Parathyroid adenoma (tissue), 2 donors: Measurements from ENCODE around the gene GABRG3.

Source experiments
- H2AFZ ChIP-seq: fragments of 300-600 bp; sonication (generic); one replicate; pipeline ENCODE4 v1.7.0; 2017; ENCODE audit warnings: antibody characterized with exemption, mild to moderate bottlenecking
- H3K27ac ChIP-seq: fragments of 300-600 bp; sonication (generic); one replicate; pipeline ENCODE4 v1.7.0; 2017
- H3K27me3 ChIP-seq: fragments of 300-600 bp; sonication (generic); one replicate; pipeline ENCODE4 v1.7.0; 2017; ENCODE audit warnings: low read length; ENCODE audit not compliant: control insufficient read depth, insufficient read depth
- H3K36me3 ChIP-seq: fragments of 300-600 bp; sonication (generic); one replicate; pipeline ENCODE4 v1.7.0; 2017; ENCODE audit warnings: low read length; ENCODE audit not compliant: control insufficient read depth, insufficient read depth
- H3K4me1 ChIP-seq: fragments of 300-600 bp; sonication (generic); one replicate; pipeline ENCODE4 v1.7.0; 2017; ENCODE audit warnings: control low read depth
- H3K4me2 ChIP-seq: fragments of 300-600 bp; sonication (generic); one replicate; pipeline ENCODE4 v1.7.0; 2017; ENCODE audit warnings: low read length
- H3K4me3 ChIP-seq: fragments of 300-600 bp; sonication (generic); one replicate; pipeline ENCODE4 v1.7.0; 2017; ENCODE audit warnings: low read depth, low read length
- H3K79me2 ChIP-seq: fragments of 300-600 bp; sonication (generic); one replicate; pipeline ENCODE4 v1.7.0; 2017; ENCODE audit warnings: control low read depth
- H3K9ac ChIP-seq: fragments of 300-600 bp; sonication (generic); one replicate; pipeline ENCODE4 v1.7.0; 2017; ENCODE audit warnings: mild to moderate bottlenecking
- H3K9me3 ChIP-seq: fragments of 300-600 bp; sonication (generic); one replicate; pipeline ENCODE4 v1.7.0; 2017; ENCODE audit warnings: low read length; ENCODE audit not compliant: control insufficient read depth
- TF ChIP-seq, protein P1 (sequence below): fragments of 300-600 bp; sonication (generic); IDR thresholded peaks from one replicate; pipeline ENCODE4 v1.7.0; 2017; ENCODE audit warnings: antibody characterized with exemption, mild to moderate bottlenecking
- donor health status: primary hyperparathyroidism.

The GABRG3 gene

DNA sequence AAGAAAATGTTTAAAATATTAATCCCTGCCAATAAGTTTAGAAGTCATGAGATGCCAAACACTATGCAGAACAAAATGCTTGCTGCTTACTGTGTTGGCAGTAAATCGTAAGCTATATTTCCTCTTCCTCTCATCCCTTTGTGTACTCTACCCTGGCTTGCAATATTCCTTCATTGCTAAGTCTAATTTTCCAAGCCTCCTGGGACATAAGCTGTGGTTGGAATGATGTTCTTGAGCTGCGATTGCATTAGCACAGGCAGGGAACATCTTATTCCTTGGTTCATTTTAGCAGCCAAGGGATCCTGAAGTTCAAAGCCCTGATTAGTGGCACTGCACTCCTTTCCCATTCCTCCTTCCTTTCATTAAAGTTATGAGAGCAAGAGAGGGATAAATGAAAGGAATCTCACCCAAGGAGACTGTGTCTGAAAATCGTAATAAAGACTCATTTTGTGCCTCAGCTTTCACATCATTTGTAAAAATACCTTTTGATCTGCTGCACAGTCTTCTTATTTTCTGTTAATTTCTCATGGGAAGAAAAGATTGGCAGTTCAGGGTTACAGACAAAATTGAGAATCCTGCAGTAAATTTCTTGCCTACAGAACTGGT is 592.9 kb downstream of the GABRG3 start:
- Histone ChIP-seq H3K9ac (no peak overlapping the region), H3K9me3 (no peaks in the 10 kb centered on the region), H3K4me1 (no peaks in the 10 kb centered on the region), H3K36me3 (no peaks in the 10 kb centered on the region), H3K79me2 (no peaks in the 10 kb centered on the region), H3K27ac (no peak overlapping the region), H3K27me3 (no peaks in the 10 kb centered on the region), H3K4me2 (no peak overlapping the region), H2AFZ (no peak overlapping the region), H3K4me3 (no peak overlapping the region)
- TF ChIP-seq, protein P1, sequence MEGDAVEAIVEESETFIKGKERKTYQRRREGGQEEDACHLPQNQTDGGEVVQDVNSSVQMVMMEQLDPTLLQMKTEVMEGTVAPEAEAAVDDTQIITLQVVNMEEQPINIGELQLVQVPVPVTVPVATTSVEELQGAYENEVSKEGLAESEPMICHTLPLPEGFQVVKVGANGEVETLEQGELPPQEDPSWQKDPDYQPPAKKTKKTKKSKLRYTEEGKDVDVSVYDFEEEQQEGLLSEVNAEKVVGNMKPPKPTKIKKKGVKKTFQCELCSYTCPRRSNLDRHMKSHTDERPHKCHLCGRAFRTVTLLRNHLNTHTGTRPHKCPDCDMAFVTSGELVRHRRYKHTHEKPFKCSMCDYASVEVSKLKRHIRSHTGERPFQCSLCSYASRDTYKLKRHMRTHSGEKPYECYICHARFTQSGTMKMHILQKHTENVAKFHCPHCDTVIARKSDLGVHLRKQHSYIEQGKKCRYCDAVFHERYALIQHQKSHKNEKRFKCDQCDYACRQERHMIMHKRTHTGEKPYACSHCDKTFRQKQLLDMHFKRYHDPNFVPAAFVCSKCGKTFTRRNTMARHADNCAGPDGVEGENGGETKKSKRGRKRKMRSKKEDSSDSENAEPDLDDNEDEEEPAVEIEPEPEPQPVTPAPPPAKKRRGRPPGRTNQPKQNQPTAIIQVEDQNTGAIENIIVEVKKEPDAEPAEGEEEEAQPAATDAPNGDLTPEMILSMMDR, result no peak

DNA sequence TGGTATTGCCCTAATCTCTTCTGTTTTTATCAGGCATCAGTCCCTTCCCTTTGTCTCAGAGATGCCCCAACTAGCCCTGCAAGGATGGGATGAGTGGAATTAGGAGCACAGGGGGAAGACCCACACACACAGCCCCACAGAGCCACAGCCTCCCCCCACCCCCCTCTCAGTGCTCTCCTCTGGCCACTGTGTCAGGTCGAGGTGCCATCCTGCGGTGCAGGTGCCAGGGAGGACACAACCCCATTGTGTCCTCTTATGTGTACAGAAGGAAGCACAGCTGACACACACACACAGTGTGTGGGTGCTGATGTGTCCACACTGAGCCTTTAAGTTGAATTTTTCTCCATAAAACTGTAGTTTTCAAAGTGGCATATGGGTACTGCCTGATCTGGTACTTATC is 593.7 kb downstream of the GABRG3 start:
- H3K4me1 ChIP-seq, result no peaks in the 10 kb centered on the region
- TF ChIP-seq, protein P1, result no peak
- H3K4me3 ChIP-seq, result no peak overlapping the region
- no peak overlapping the region for H3K9ac ChIP-seq
- H3K9me3 ChIP-seq, result no peaks in the 10 kb centered on the region
- no peaks in the 10 kb centered on the region for H3K36me3 ChIP-seq
- no peaks in the 10 kb centered on the region for H3K27me3 ChIP-seq
- H3K79me2 ChIP-seq, result no peaks in the 10 kb centered on the region
- H2AFZ ChIP-seq, result no peak overlapping the region
- no peak overlapping the region for H3K4me2 ChIP-seq
- no peak overlapping the region for H3K27ac ChIP-seq

DNA sequence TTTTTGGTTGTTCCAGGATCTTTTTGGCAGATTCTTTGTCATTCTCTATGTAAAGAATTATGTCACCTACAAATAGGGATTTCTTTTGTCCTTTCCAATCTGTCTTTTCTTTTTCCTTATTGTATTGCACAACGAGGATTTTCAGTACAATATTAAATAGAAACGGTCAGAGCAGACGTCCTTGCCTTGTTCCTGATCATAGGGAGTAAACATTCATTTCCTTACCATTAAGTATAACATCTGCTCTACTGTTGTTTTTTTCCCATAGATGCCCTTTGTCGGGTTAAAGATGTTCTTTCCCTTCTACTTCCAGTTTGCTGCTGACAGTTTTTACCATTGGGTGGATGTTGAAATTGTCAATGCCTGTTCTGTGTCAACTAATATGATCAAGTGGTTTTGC is 599.8 kb downstream of the GABRG3 start:
- Histone ChIP-seq H3K36me3 (no peaks in the 10 kb centered on the region), H3K27ac (no peak overlapping the region), H3K4me2 (no peak overlapping the region), H3K4me1 (no peaks in the 10 kb centered on the region), H3K9me3 (no peaks in the 10 kb centered on the region), H3K79me2 (no peaks in the 10 kb centered on the region), H3K9ac (no peak overlapping the region), H2AFZ (no peak overlapping the region), H3K4me3 (no peak overlapping the region), H3K27me3 (no peaks in the 10 kb centered on the region)
- TF ChIP-seq, protein P1, result no peak

DNA sequence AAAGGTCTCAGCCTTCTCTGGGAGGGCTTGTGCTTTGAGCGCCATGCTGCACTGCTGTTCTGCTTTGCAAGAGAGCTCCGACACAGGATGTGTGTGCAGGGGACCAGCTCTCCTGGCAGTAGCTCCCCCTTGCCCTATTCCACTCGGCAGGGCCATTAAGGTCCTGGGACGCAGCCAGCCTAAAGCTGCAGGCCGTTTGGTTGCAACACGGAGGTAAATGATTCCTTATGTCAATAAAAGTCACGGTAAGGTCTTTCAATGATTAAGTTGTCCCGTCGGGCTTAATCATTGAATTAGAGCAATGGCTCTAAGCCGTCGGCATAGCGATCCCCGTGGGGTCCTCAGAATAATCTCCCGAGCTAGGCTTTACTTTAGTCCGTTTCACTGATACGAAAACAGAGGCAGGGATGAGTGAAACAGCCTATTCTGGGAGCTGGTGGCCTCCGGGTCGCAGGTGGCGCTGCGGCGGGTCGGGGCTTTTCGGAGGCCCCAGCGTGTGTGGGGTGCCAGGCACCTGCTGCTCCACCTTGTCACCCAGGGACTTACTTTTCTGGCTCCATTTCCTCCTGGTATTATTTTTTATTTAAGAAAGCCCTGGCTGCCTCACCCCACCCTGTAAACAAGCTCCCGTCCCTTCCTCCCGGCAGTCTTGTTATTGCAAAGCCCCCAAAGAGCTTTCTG is 603.0 kb downstream of the GABRG3 start:
- Histone ChIP-seq H3K27ac (no peak overlapping the region), H2AFZ (no peak overlapping the region), H3K9me3 (no peaks in the 10 kb centered on the region), H3K27me3 (no peaks in the 10 kb centered on the region), H3K36me3 (no peaks in the 10 kb centered on the region), H3K4me3 (no peak overlapping the region), H3K9ac (no peak overlapping the region), H3K79me2 (no peaks in the 10 kb centered on the region), H3K4me2 (no peak overlapping the region), H3K4me1 (no peaks in the 10 kb centered on the region)
- TF ChIP-seq, protein P1, result no peak
